K562 (cell line): Measurements from ENCODE around the gene CRIP1. TPM values are rescaled to one million over a fixed set of nuclear protein-coding genes. Genes with fewer than 3 reads are reported as not detected.

ENCODE experiments used
- ATAC-seq: fragments of 200-7000 bp; cut with Tn5 transposase; 3 replicates; pipeline ENCODE4 v1.9.1; 2020; ENCODE audit warnings: moderate library complexity
- BruUV-seq: library from RNA; stranded (reverse); fragments of 400-500 nt; replicated peaks from 2 replicates; lab custom pipeline; 2021; lab: Mats Ljungman, UMichigan
- CTCF ChIA-PET: fragments of 300-600 bp; formaldehyde crosslinking; extraction: SDS; loops from one replicate; lab custom pipeline; 2021; ENCODE audit warnings: low intra/inter-chr PET ratio; lab: Yijun Ruan, JAX
- POLR2A ChIA-PET: fragments of 300-600, 350-650 bp; sonication (Branson Sonifier 250); formaldehyde crosslinking; extraction: SDS; loops from one replicate; lab custom pipeline; 2021; ENCODE audit warnings: antibody characterized with exemption, inconsistent platforms; lab: Yijun Ruan, JAX
- DNase-seq, 4 experiments: peaks; one replicate each; pipeline versions ENCODE4 v3.0.0 to v3.0.0-alpha.2; 2011 to 2018; ENCODE audit warnings: low spot score in 3 of 4, mixed read lengths in 3 of 4; ENCODE audit errors: extremely low read depth in 1 of 4
- FAIRE-seq: peaks from 2 replicates; lab custom pipeline; 2011; peaks lifted over from hg19 to GRCh38; lab: Jason Lieb, UNC
- H2AFZ ChIP-seq: 2 replicates; pipeline ENCODE4 v1.6.0; 2011; ENCODE audit warnings: low read depth, low read length, control low read depth, inconsistent platforms
- H3K27ac ChIP-seq: fragments of 200-600 bp; 3 replicates; pipeline ENCODE4 v1.8.0; 2011; ENCODE audit warnings: low read depth, mild to moderate bottlenecking, control low read depth, inconsistent platforms, low read length, moderate library complexity, mixed read lengths; ENCODE audit errors: extremely low read depth
- H3K27me3 ChIP-seq, 2 experiments: fragments of 300-600 bp in 1 of 2; 2 replicates in 1 of 2; 3 replicates in 1 of 2; pipeline versions ENCODE4 v1.6.0 to v1.8.0; 2011; ENCODE audit warnings: inconsistent platforms in 2 of 2, low read length in 2 of 2, mild to moderate bottlenecking in 1 of 2, mixed read lengths in 1 of 2, moderate library complexity in 1 of 2; ENCODE audit not compliant: control insufficient read depth in 2 of 2, insufficient read depth in 2 of 2
- H3K36me3 ChIP-seq: fragments of 300-600 bp; 3 replicates; pipeline ENCODE4 v1.8.0; 2011; ENCODE audit warnings: mild to moderate bottlenecking, low read length, inconsistent platforms; ENCODE audit not compliant: control insufficient read depth, insufficient read depth
- H3K4me1 ChIP-seq, 2 experiments: fragments of 200-600 bp in 1 of 2; replicated peaks in 1 of 2; 2 replicates in 1 of 2; 3 replicates in 1 of 2; pipeline versions ENCODE4 v1.5.1 to v1.8.0; 2011; ENCODE audit warnings: inconsistent platforms in 2 of 2, low read length in 2 of 2, mild to moderate bottlenecking in 1 of 2, mixed read lengths in 1 of 2, moderate library complexity in 1 of 2; ENCODE audit not compliant: control insufficient read depth in 2 of 2, insufficient read depth in 2 of 2
- H3K4me2 ChIP-seq: 2 replicates; pipeline ENCODE4 v1.6.1; 2011; ENCODE audit warnings: low read length, control low read depth, inconsistent platforms, mixed read lengths; ENCODE audit not compliant: insufficient read depth
- H3K4me3 ChIP-seq: fragments of 200-600 bp; sonication (generic), shearing (Covaris generic); 2 replicates; pipeline ENCODE4 v1.5.1; 2016; ENCODE audit warnings: control low read depth, inconsistent platforms
- H3K79me2 ChIP-seq: fragments of 200-600 bp; 3 replicates; pipeline ENCODE4 v1.8.0; 2011; ENCODE audit warnings: low read length, inconsistent platforms; ENCODE audit not compliant: control insufficient read depth, insufficient read depth
- H3K9ac ChIP-seq, 2 experiments: 2 replicates each; pipeline versions ENCODE4 v1.6.0 to v1.6.1; 2011; ENCODE audit warnings: low read depth in 2 of 2, low read length in 2 of 2, control low read depth in 1 of 2, inconsistent platforms in 1 of 2, mild to moderate bottlenecking in 1 of 2, mixed read lengths in 1 of 2; ENCODE audit not compliant: insufficient read depth in 1 of 2
- H3K9me1 ChIP-seq: one replicate; pipeline ENCODE4 v1.6.0; 2011; ENCODE audit warnings: inconsistent platforms, mild to moderate bottlenecking, low read length, moderate library complexity; ENCODE audit not compliant: control insufficient read depth, insufficient read depth
- H3K9me3 ChIP-seq: replicated peaks from 2 replicates; pipeline ENCODE4 v1.5.1; 2011; ENCODE audit warnings: low read depth, low read length, inconsistent platforms; ENCODE audit not compliant: control insufficient read depth, insufficient read depth
- H4K20me1 ChIP-seq: replicated peaks from 2 replicates; pipeline ENCODE4 v1.6.1; 2011; ENCODE audit warnings: low read length, inconsistent platforms, mixed read lengths; ENCODE audit not compliant: control insufficient read depth, insufficient read depth
- ATF6 ChIP-seq: sonication (generic); formaldehyde crosslinking; IDR thresholded peaks from 2 replicates; pipeline ENCODE4 v1.4.0; 2020; ENCODE audit warnings: mild to moderate bottlenecking, missing genetic modification reagents
- KDM5B ChIP-seq: fragments of 200-600 bp; sonication (generic); IDR thresholded peaks from 2 replicates; pipeline ENCODE4 v1.6.1; 2012; ENCODE audit warnings: low read depth, mild to moderate bottlenecking, moderate library complexity, low read length, control low read depth, inconsistent platforms; ENCODE audit not compliant: insufficient replicate concordance
- NELFE ChIP-seq: IDR thresholded peaks from 2 replicates; pipeline ENCODE4 v1.6.1; 2011; ENCODE audit warnings: mild to moderate bottlenecking; ENCODE audit not compliant: insufficient read depth, insufficient read length
- PCBP1 ChIP-seq: fragments of 200-400 bp; formaldehyde crosslinking; IDR thresholded peaks from 2 replicates; pipeline ENCODE4 v1.6.1; 2018; ENCODE audit warnings: mild to moderate bottlenecking, low read depth, low read length; ENCODE audit not compliant: poor library complexity, severe bottlenecking
- UBTF ChIP-seq, 2 experiments: IDR thresholded peaks; 2 replicates each; pipeline ENCODE4 v1.6.1; 2012; ENCODE audit warnings: improper control_type of control experiment in 2 of 2, low read depth in 2 of 2, low read length in 2 of 2, borderline replicate concordance in 1 of 2
- ZNF395 ChIP-seq: fragments of 200-800 bp; sonication (Bioruptor generic); IDR thresholded peaks from 2 replicates; pipeline ENCODE4 v1.6.1; 2017; ENCODE audit warnings: missing genetic modification characterization, missing compliant biosample characterization
- ZNF551 ChIP-seq: fragments of 250-450 bp; sonication (Bioruptor Pico); IDR thresholded peaks from 2 replicates; pipeline ENCODE4 v1.5.0; 2021; ENCODE audit warnings: mild to moderate bottlenecking, moderate library complexity
- WGBS: fragments of 100-300 bp; shearing (Covaris generic); methylation state at CpG from one replicate; pipeline ENCODE4 v1.1.6; 2016; ENCODE audit warnings: low coverage, mixed read lengths; ENCODE audit not compliant: insufficient coverage; ENCODE audit errors: missing lambda C conversion rate; 5-methylcytosine and 5-hydroxymethylcytosine counted together
- in situ Hi-C: fragments of 300-500 bp; cut with MboI; formaldehyde crosslinking; loops from 4 replicates; pipeline ENCODE4 v1.15.0; 2018; ENCODE audit warnings: inconsistent platforms, mixed read lengths
- intact Hi-C: fragments of 100-400 bp; cut with micrococcal nuclease; formaldehyde crosslinking; loops from 2 replicates; pipeline ENCODE4 v1.14.2; 2022
- polyA plus RNA-seq, 8 experiments: library from polyadenylated mRNA; depleted of rRNA in 4 of 8; stranded (reverse) in 5 of 8; unstranded in 3 of 8; fragments of >200 nt; fragmentation: Nextera tagmentation in 2 of 8; fragmentation: Illumina TruSeq in 1 of 8; extraction: Ambion mirVana in 2 of 8; extraction: Trizol in 1 of 8; gene quantifications; 2 replicates each; pipeline versions ENCODE4 v1.2.1 to v1.2.3, GENCODE V29; 2011 to 2014; ENCODE audit warnings: inconsistent platforms in 1 of 8, missing spikeins in 1 of 8
- total RNA-seq, 7 experiments: library from RNA; depleted of rRNA in 6 of 7; stranded (reverse); fragments of >200 nt in 6 of 7; fragmentation: Illumina TruSeq in 2 of 7; extraction: Trizol in 2 of 7; gene quantifications; 2 replicates each; pipeline versions ENCODE4 v1.2.1 to v1.2.3, GENCODE V29; 2011 to 2021; ENCODE audit warnings: low replicate concordance in 1 of 7

Gene CRIP1
- total and polyA plus RNA-seq, 9 of the 15 experiments (the other 6 are each of a cell fraction or from before 2014, with no cell fraction given), result 0.11 to 0.58 (median 0.14) TPM; not detected in 6

GRCh38 chr14:105531088-105531893 is 44.6 kb downstream of the CRIP1 start:
- Histone ChIP-seq H4K20me1 (no peaks in the 10 kb centered on the region), H3K79me2 (no peaks in the 10 kb centered on the region), H3K4me1 (peaks cover 0 to 55% of the 10 kb centered on the region in 2 experiments; a peak in 2 of 5 replicates), H3K36me3 (no peaks in the 10 kb centered on the region), H2AFZ (no peak overlapping the region), H3K27me3 (peaks cover 2 to 36% of the 10 kb centered on the region in 2 experiments; a peak in 2 of 5 replicates), H3K9ac (no peak overlapping the region; a peak in 1 of 4 replicates), H3K27ac (no peak overlapping the region), H3K4me3 (no peak overlapping the region), H3K9me3 (no peaks in the 10 kb centered on the region), H3K9me1 (no peaks in the 10 kb centered on the region), H3K4me2 (no peak overlapping the region)
- no peak for ATAC-seq
- no peak for DNase-seq
- BruUV-seq, result no TSS peak
- in situ Hi-C loops, result no loop called here
- ChIA-PET POLR2A (interaction anchor here (0.6 kb wide), 1 partner anchor 188 kb away, joined by 3 read pairs; no protein-coding TSS in a partner anchor), CTCF (no interaction called here)
- intact Hi-C loops, result loop anchor here (5.0 kb wide), 1 partner anchor 159 kb away; no protein-coding TSS in a partner anchor
- WGBS, result 13% methylated on average over 24 of the region's 30 CpGs
- no peak for FAIRE-seq
- no peak for TF ChIP-seq ZNF551 (CRISPR knock-in tag)
- no peak for TF ChIP-seq KDM5B
- TF ChIP-seq PCBP1, result no peak
- no peak for TF ChIP-seq UBTF (IDR thresholded peaks at IDR 0.05; ENCODE audit: borderline replicate concordance in 1 of 2, low read depth in 2 of 2, low read length in 2 of 2)
- TF ChIP-seq NELFE, result no peak
- no peak for TF ChIP-seq ATF6 (CRISPR knock-in tag)
- no peak for TF ChIP-seq ZNF395 (CRISPR knock-in tag)
